ENCODE measurements around the gene TAF15.

Gene TAF15

GRCh38 chr17:35870906-35871819 is 61.9 kb downstream of the TAF15 start:
- H3K9ac ChIP-seq (ENCODE audit: low read depth, low read length, poor library complexity, severe bottlenecking): no peak overlapping the region
- no peaks in the 10 kb centered on the region for H3K79me2 ChIP-seq (ENCODE audit: insufficient read depth, low read length)
- H3K36me3 ChIP-seq (ENCODE audit: insufficient read depth, low read length): no peaks in the 10 kb centered on the region
- H3K27me3 ChIP-seq (ENCODE audit: insufficient read depth, low read length, poor library complexity, severe bottlenecking): no peaks in the 10 kb centered on the region
- peak overlapping the region; percentile 26 for H2AFZ ChIP-seq (ENCODE audit: low read length)
- no peaks in the 10 kb centered on the region for H3F3A ChIP-seq (ENCODE audit: low read depth)
- peaks cover 20% of the 10 kb centered on the region for H3K4me1 ChIP-seq (ENCODE audit: insufficient read depth, low read length, poor library complexity, severe bottlenecking)
- H3K9me2 ChIP-seq (replicated peaks; ENCODE audit: low read depth, low read length): no peaks in the 10 kb centered on the region
- H3K4me3 ChIP-seq (ENCODE audit: low read length, poor library complexity, severe bottlenecking): no peak overlapping the region
- TF ChIP-seq EZH2phosphoT487 (IDR thresholded peaks at IDR 0.05; ENCODE audit: borderline replicate concordance) (no peak), CTCF (conservative IDR thresholded peaks at IDR 0.05; ENCODE audit: low read length) (peak; percentile 46)
- H3K9me3 ChIP-seq (ENCODE audit: insufficient read depth, low read depth, low read length): no peaks in the 10 kb centered on the region
- no peaks in the 10 kb centered on the region for H4K20me1 ChIP-seq (ENCODE audit: insufficient read depth, low read length, poor library complexity, severe bottlenecking)
- H3K4me2 ChIP-seq (ENCODE audit: low read depth, low read length, poor library complexity, severe bottlenecking): peak overlapping the region; percentile 4

GRCh38 chr17:35872196-35872980 is 63.1 kb downstream of the TAF15 start:
- Histone ChIP-seq H3K79me2 (ENCODE audit: insufficient read depth, low read length) (no peaks in the 10 kb centered on the region), H3K9me2 (replicated peaks; ENCODE audit: low read depth, low read length) (no peaks in the 10 kb centered on the region), H3K27me3 (ENCODE audit: insufficient read depth, low read length, poor library complexity, severe bottlenecking) (no peaks in the 10 kb centered on the region), H3K36me3 (ENCODE audit: insufficient read depth, low read length) (no peaks in the 10 kb centered on the region), H4K20me1 (ENCODE audit: insufficient read depth, low read length, poor library complexity, severe bottlenecking) (no peaks in the 10 kb centered on the region), H3K4me3 (ENCODE audit: low read length, poor library complexity, severe bottlenecking) (no peak overlapping the region), H3K4me1 (ENCODE audit: insufficient read depth, low read length, poor library complexity, severe bottlenecking) (peaks cover 14% of the 10 kb centered on the region), H3F3A (ENCODE audit: low read depth) (no peaks in the 10 kb centered on the region), H3K9ac (ENCODE audit: low read depth, low read length, poor library complexity, severe bottlenecking) (no peak overlapping the region), H2AFZ (ENCODE audit: low read length) (no peak overlapping the region), H3K9me3 (ENCODE audit: insufficient read depth, low read depth, low read length) (no peaks in the 10 kb centered on the region), H3K4me2 (ENCODE audit: low read depth, low read length, poor library complexity, severe bottlenecking) (no peak overlapping the region)
- TF ChIP-seq CTCF (conservative IDR thresholded peaks at IDR 0.05; ENCODE audit: low read length) (no peak), EZH2phosphoT487 (IDR thresholded peaks at IDR 0.05; ENCODE audit: borderline replicate concordance) (no peak)

- no peak overlapping the region for H3K4me3 ChIP-seq (ENCODE audit: low read length, poor library complexity, severe bottlenecking)
- no peaks in the 10 kb centered on the region for H3K36me3 ChIP-seq (ENCODE audit: insufficient read depth, low read length)
- TF ChIP-seq EZH2phosphoT487 (IDR thresholded peaks at IDR 0.05; ENCODE audit: borderline replicate concordance) (no peak), CTCF (conservative IDR thresholded peaks at IDR 0.05; ENCODE audit: low read length) (no peak)
- no peaks in the 10 kb centered on the region for H3K9me2 ChIP-seq (replicated peaks; ENCODE audit: low read depth, low read length)
- no peaks in the 10 kb centered on the region for H3K27me3 ChIP-seq (ENCODE audit: insufficient read depth, low read length, poor library complexity, severe bottlenecking)
- H3K9me3 ChIP-seq (ENCODE audit: insufficient read depth, low read depth, low read length): no peaks in the 10 kb centered on the region
- peak overlapping the region; percentile 30 for H3K4me2 ChIP-seq (ENCODE audit: low read depth, low read length, poor library complexity, severe bottlenecking)
- no peak overlapping the region for H3K9ac ChIP-seq (ENCODE audit: low read depth, low read length, poor library complexity, severe bottlenecking)
- no peaks in the 10 kb centered on the region for H3K79me2 ChIP-seq (ENCODE audit: insufficient read depth, low read length)
- H4K20me1 ChIP-seq (ENCODE audit: insufficient read depth, low read length, poor library complexity, severe bottlenecking): no peaks in the 10 kb centered on the region
- peak overlapping the region; percentile 91 for H2AFZ ChIP-seq (ENCODE audit: low read length)
- peaks cover 14% of the 10 kb centered on the region for H3K4me1 ChIP-seq (ENCODE audit: insufficient read depth, low read length, poor library complexity, severe bottlenecking)
- H3F3A ChIP-seq (ENCODE audit: low read depth): no peaks in the 10 kb centered on the region
Measured at GRCh38 chr17:35875072-35875799, 66.0 kb downstream of the TAF15 start.

All from Loucy (cell line).